Endodermal cell (in vitro differentiated cells): ENCODE measurements around the gene PRSS58. TPM values are rescaled to one million over a fixed set of nuclear protein-coding genes. Genes with fewer than 3 reads are reported as not detected.

ENCODE experiments used
- DNase-seq: peaks from one replicate; pipeline ENCODE4 v3.0.0-alpha.2; 2017
- H3K27ac ChIP-seq: 2 replicates; pipeline ENCODE4 v1.5.1; 2013; ENCODE audit warnings: mild to moderate bottlenecking, low read depth, low read length, moderate library complexity
- H3K27me3 ChIP-seq: 2 replicates; pipeline ENCODE4 v1.6.1; 2013; ENCODE audit warnings: mild to moderate bottlenecking, low read length, moderate library complexity; ENCODE audit not compliant: insufficient read depth, control insufficient read depth, poor library complexity, severe bottlenecking
- H3K36me3 ChIP-seq: 2 replicates; pipeline ENCODE4 v1.7.0; 2013; ENCODE audit warnings: mild to moderate bottlenecking, low read length, moderate library complexity; ENCODE audit not compliant: control insufficient read depth, insufficient read depth
- H3K4me1 ChIP-seq: one replicate; pipeline ENCODE4 v1.7.0; 2013; ENCODE audit warnings: low read length; ENCODE audit not compliant: control insufficient read depth, insufficient read depth
- H3K4me3 ChIP-seq: 2 replicates; pipeline ENCODE4 v1.5.1; 2013; ENCODE audit warnings: mild to moderate bottlenecking, low read length, moderate library complexity
- H3K9ac ChIP-seq: 2 replicates; pipeline ENCODE4 v1.6.1; 2013; ENCODE audit warnings: mild to moderate bottlenecking, low read length, moderate library complexity; ENCODE audit not compliant: poor library complexity, severe bottlenecking; ENCODE audit errors: extremely low read depth
- H3K9me3 ChIP-seq: 2 replicates; pipeline ENCODE4 v1.6.1; 2013; ENCODE audit warnings: mild to moderate bottlenecking, low read length, moderate library complexity; ENCODE audit not compliant: control insufficient read depth
- H3K27ac Mint-ChIP-seq: 2 replicates; pipeline ENCODE4 v1.8.0; 2020; ENCODE audit warnings: mixed read lengths
- H3K27me3 Mint-ChIP-seq: 2 replicates; pipeline ENCODE4 v1.8.0; 2021; ENCODE audit warnings: mild to moderate bottlenecking, mixed read lengths; ENCODE audit not compliant: insufficient read depth
- H3K36me3 Mint-ChIP-seq: 2 replicates; pipeline ENCODE4 v1.8.0; 2020; ENCODE audit warnings: low read depth, mixed read lengths
- H3K4me1 Mint-ChIP-seq: 2 replicates; pipeline ENCODE4 v1.8.0; 2020; ENCODE audit warnings: mixed read lengths
- H3K4me3 Mint-ChIP-seq: 2 replicates; pipeline ENCODE4 v1.8.0; 2020; ENCODE audit warnings: mild to moderate bottlenecking, moderate library complexity, mixed read lengths
- H3K9me3 Mint-ChIP-seq: 2 replicates; pipeline ENCODE4 v1.8.0; 2020; ENCODE audit warnings: mild to moderate bottlenecking, mixed read lengths
- CTCF ChIP-seq: fragments of 200-600 bp; sonication (generic); conservative IDR thresholded peaks from 2 replicates; pipeline ENCODE4 v1.5.0; 2021; ENCODE audit warnings: antibody characterized with exemption, mild to moderate bottlenecking
- WGBS, 2 experiments: methylation state at CpG; one replicate each; pipeline versions ENCODE4 v1.1.5 to v1.1.7; 2013; ENCODE audit warnings: missing lambda C conversion rate in 2 of 2, mixed read lengths in 1 of 2; ENCODE audit not compliant: insufficient coverage in 1 of 2, insufficient read length in 1 of 2; 5-methylcytosine and 5-hydroxymethylcytosine counted together
- total RNA-seq, 2 donors: library from RNA; stranded (reverse); fragmentation: NEBNext Ultra II Directional in 1 of 2; extraction: Animal tissue kit (Norgen Biotek cat#: 25700) in 1 of 2; gene quantifications; 2 replicates in 1 of 2; 3 replicates in 1 of 2; pipeline ENCODE4 v1.2.1, GENCODE V29; 2021

The PRSS58 gene
- total RNA-seq, 2 donors from 2014 or later, result not detected

- peaks cover 13% of the 10 kb centered on the region for H3K9me3 Mint-ChIP-seq
- 88 to 100% methylated on average over 1 to 2 of the region's 2 CpGs for WGBS, 2 experiments
- no peaks in the 10 kb centered on the region for H3K4me1 Mint-ChIP-seq
- no peak for TF ChIP-seq CTCF
- H3K27ac ChIP-seq, result no peak overlapping the region
- no peak for DNase-seq
- H3K36me3 Mint-ChIP-seq, result no peaks in the 10 kb centered on the region
- H3K4me3 ChIP-seq, result no peak overlapping the region
- H3K9me3 ChIP-seq, result peaks cover 7% of the 10 kb centered on the region
- no peak overlapping the region for H3K4me3 Mint-ChIP-seq
- H3K27me3 Mint-ChIP-seq, result peaks cover 4% of the 10 kb centered on the region
- H3K36me3 ChIP-seq, result no peaks in the 10 kb centered on the region
- no peaks in the 10 kb centered on the region for H3K27me3 ChIP-seq
- H3K9ac ChIP-seq, result no peak overlapping the region
- H3K4me1 ChIP-seq, result no peaks in the 10 kb centered on the region
- H3K27ac Mint-ChIP-seq, result no peak overlapping the region
These were observed 15.0 kb upstream of the PRSS58 start for GRCh38 chr7:142272841-142273240.

GRCh38 chr7:142263598-142264380 lies 5.9 kb upstream of the PRSS58 start:
- 91 to 100% methylated on average over 1 to 7 of the region's 8 CpGs for WGBS, 2 experiments
- TF ChIP-seq CTCF, result no peak
- no peak overlapping the region for H3K27ac ChIP-seq
- no peaks in the 10 kb centered on the region for H3K9me3 ChIP-seq
- H3K36me3 ChIP-seq, result no peaks in the 10 kb centered on the region
- Mint-ChIP-seq H3K9me3 (peaks cover 14% of the 10 kb centered on the region), H3K4me3 (no peak overlapping the region), H3K27me3 (peaks cover 6% of the 10 kb centered on the region), H3K27ac (no peak overlapping the region), H3K4me1 (no peaks in the 10 kb centered on the region), H3K36me3 (no peaks in the 10 kb centered on the region)
- no peaks in the 10 kb centered on the region for H3K4me1 ChIP-seq
- H3K9ac ChIP-seq, result no peak overlapping the region
- no peaks in the 10 kb centered on the region for H3K27me3 ChIP-seq
- no peak overlapping the region for H3K4me3 ChIP-seq
- DNase-seq, result no peak

- Histone ChIP-seq H3K4me3 (no peak overlapping the region), H3K4me1 (no peaks in the 10 kb centered on the region), H3K27me3 (no peaks in the 10 kb centered on the region), H3K27ac (no peak overlapping the region), H3K9ac (no peak overlapping the region), H3K9me3 (no peaks in the 10 kb centered on the region), H3K36me3 (no peaks in the 10 kb centered on the region)
- WGBS, 2 experiments, result 87 to 100% methylated on average over 1 to 2 of the region's 2 CpGs
- no peak overlapping the region for H3K27ac Mint-ChIP-seq
- no peak for TF ChIP-seq CTCF
- peaks cover 2% of the 10 kb centered on the region for H3K27me3 Mint-ChIP-seq
- H3K36me3 Mint-ChIP-seq, result no peaks in the 10 kb centered on the region
- no peak for DNase-seq
- peaks cover 6% of the 10 kb centered on the region for H3K4me1 Mint-ChIP-seq
- H3K9me3 Mint-ChIP-seq, result no peaks in the 10 kb centered on the region
- no peak overlapping the region for H3K4me3 Mint-ChIP-seq
These were observed 7.2 kb downstream of the PRSS58 start for GRCh38 chr7:142250705-142251104.
